Epithelial cell of esophagus (primary cell): ENCODE data around the gene PRR22.

ENCODE experiments used
- DNase-seq: peaks from one replicate; pipeline ENCODE4 v3.0.0; 2010; ENCODE audit warnings: low read depth
- H3K4me3 ChIP-seq: 2 replicates; pipeline ENCODE4 v1.5.1; 2011; ENCODE audit warnings: mild to moderate bottlenecking, low read length, control low read depth
- CTCF ChIP-seq: IDR thresholded peaks from 2 replicates; pipeline ENCODE4 v1.5.1; 2011; ENCODE audit warnings: low read depth, mild to moderate bottlenecking, low read length, control low read depth, inconsistent platforms; ENCODE audit not compliant: insufficient read depth; ENCODE audit errors: missing control alignments

The PRR22 gene

DNA sequence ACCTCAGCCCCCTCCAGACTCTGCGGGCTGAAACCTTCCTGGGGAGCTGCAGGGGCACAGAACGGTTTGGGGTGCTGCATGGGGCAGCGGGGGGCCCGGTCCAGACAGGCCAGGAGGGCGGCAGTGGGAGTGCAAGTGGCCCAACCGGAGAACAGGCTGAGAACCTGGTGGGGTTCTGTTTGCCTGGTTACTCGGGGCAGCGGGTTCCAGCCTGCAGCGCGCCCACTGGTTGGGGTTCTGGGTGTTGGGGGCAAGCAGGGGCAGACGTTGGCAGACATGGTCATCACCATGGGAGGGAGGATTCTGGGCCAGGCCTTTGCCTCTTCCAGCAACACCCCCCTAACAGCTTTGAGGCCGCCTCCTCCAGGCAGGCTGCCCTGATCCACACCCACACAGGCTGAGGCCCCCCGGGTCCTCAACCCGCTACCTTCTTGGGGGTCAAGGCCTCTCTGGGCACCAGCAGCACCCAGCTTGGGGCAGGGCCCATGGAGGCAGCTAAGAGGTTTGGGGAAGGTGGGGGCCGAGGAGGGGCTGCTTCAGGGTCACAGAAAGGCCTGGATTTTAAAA is at the start of gene PRR22:
Gene PRR22 (minus strand): TSS at position 166 of the 567 bp plus-strand sequence. CDS start 86 bp downstream, at position 80.
- no peak for TF ChIP-seq CTCF
- no peak within 1 kb of the TSS for H3K4me3 ChIP-seq
- no peak for DNase-seq

- no peak overlapping the region for H3K4me3 ChIP-seq
- no peak for DNase-seq
- TF ChIP-seq CTCF: no peak
These were observed 48.1 kb upstream of the PRR22 start for GRCh38 chr19:5832527-5833216.

DNA sequence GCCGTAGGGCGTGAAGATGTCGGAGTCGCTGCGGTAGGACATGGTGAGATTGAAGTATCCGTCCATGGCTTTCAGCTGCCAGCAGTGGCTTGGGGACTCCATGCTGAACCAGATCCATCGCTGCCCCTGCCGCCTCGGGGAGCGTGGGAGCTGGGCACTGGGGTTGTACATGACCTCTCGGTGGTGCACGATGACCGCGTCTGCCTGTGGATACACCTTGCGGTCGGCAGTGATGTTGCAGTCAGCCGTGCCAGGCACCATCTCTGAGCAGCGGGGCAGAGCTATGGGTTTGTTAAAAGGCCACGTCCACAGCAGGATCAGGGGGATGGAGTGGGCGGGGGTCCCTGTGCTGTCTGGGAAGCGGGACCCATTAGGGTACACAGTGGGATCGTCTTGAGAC is 47.5 kb upstream of the PRR22 start:
- no peak for DNase-seq
- no peak for TF ChIP-seq CTCF
- no peak overlapping the region for H3K4me3 ChIP-seq

DNA sequence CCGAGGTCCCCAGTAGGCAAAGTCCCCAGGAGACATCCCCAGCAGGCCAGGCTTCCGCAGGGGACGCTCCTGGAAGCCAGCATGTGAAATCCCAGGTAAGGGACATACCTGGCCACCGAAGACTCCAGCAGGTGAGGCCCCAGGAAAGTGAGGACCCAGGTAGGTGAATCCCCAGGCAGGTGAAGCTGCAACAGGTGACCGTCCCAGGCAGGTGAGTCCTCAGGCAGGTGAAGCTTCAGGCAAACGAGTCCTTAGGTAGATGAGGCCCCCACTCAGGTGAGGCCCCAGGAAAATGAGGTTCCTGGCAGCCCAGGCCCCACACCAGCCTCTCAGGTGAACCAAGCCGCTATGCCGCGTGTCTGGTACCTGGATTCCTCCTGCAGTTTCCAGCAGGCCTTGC is 46.6 kb upstream of the PRR22 start:
- no peak for TF ChIP-seq CTCF
- no peak for DNase-seq
- no peak overlapping the region for H3K4me3 ChIP-seq

DNA sequence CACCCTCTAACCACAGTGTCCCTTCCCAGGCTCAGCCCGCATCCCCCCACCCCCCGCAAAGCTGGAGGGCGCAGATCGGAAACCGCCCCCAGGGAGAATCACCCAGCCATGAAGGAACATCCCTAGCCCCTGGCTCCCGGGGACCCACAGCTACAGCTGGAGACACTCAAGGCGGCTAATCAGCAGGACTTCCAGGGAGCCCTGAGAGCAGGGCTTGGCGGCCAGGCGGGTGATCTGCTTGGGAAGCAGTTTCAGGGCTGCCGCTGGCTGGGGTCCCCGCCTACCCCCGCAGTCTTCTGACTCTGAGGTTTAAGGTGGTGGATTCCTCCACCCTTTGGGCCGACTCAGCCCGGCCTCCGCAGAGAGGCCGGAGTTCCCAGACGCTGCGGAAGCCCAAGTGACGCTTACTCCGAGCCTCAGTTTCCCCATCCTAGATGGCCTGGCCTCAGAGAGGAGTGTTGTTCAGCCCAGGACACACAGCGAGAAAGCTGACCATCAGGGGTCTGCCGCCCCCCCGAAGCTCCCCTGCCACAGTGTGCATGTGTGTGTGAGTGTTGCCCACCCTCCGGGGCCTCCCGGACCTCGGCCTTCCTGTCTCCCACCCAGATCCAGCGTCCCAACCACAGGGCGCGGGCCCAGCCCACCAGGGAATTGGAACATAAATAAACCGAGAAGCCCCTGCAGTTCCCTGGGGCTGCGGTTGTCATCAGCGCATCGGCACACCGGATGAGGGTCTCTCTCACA is 45.2 kb upstream of the PRR22 start:
- TF ChIP-seq CTCF: no peak
- H3K4me3 ChIP-seq: no peak overlapping the region
- DNase-seq: no peak

GRCh38 chr19:5828661-5829566 is 44.4 kb upstream of the PRR22 start:
- no peak for TF ChIP-seq CTCF
- peak overlapping the region; percentile 92 for H3K4me3 ChIP-seq
- DNase-seq: no peak
